Body of pancreas (tissue), 4 donors: ENCODE data around the gene AKR1D1.

Source experiments
- CTCF ChIP-seq, 7 experiments: fragments of 450-650 bp in 4 of 7; fragments of 200-600 bp in 3 of 7; sonication (generic) in 3 of 7; IDR thresholded peaks; one replicate each; pipeline ENCODE4 v1.5.1; 2016 to 2019; ENCODE audit warnings: antibody characterized with exemption in 7 of 7
- POLR2A ChIP-seq, 3 donors: fragments of 450-650 bp; IDR thresholded peaks; one replicate each; pipeline ENCODE4 v1.6.1; 2016; ENCODE audit warnings: antibody characterized with exemption in 3 of 3, mild to moderate bottlenecking in 2 of 3

GRCh38 chr7:138076196-138076595 is at the start of gene AKR1D1:
- TF ChIP-seq CTCF (IDR thresholded peaks at IDR 0.05) (no peak), POLR2A (IDR thresholded peaks at IDR 0.05) (no peak)
